IPS-NIHi7 (cell line): Measurements from ENCODE around the gene CATSPERZ.
"Not testable (repeated sequence)": the region's sequence is repeated elsewhere in the genome, so short reads cannot be mapped to it uniquely, and the experiment has no call there.

Experiments used
- DNase-seq: peaks from one replicate; pipeline ENCODE4 v3.0.0; 2012; ENCODE audit warnings: mixed read lengths; ENCODE audit errors: extremely low spot score

CATSPERZ gene

GRCh38 chr11:64321026-64321425 is 20.9 kb downstream of the CATSPERZ start:
- DNase-seq = no peak

- no peak for DNase-seq
These were observed 21.4 kb downstream of the CATSPERZ start for GRCh38 chr11:64321533-64321932.

- no peak for DNase-seq
These were observed 22.7 kb downstream of the CATSPERZ start for GRCh38 chr11:64322925-64323260.

- no peak for DNase-seq
These were observed 23.2 kb downstream of the CATSPERZ start for GRCh38 chr11:64323373-64323772.

- DNase-seq = not testable (repeated sequence)
These were observed 23.8 kb downstream of the CATSPERZ start for GRCh38 chr11:64323984-64324383.

GRCh38 chr11:64324692-64325469 is 24.7 kb downstream of the CATSPERZ start:
- no peak for DNase-seq

- no peak for DNase-seq
These were observed 27.2 kb downstream of the CATSPERZ start for GRCh38 chr11:64327375-64327774.

GRCh38 chr11:64327993-64328392 is 27.8 kb downstream of the CATSPERZ start:
- DNase-seq = no peak

GRCh38 chr11:64330888-64331287 is 30.7 kb downstream of the CATSPERZ start:
- DNase-seq = no peak

GRCh38 chr11:64331569-64332371 is 31.6 kb downstream of the CATSPERZ start:
- DNase-seq = peak; percentile 66

- DNase-seq = no peak
These were observed 33.4 kb downstream of the CATSPERZ start for GRCh38 chr11:64333556-64333955.

- DNase-seq = peak; percentile 73
These were observed 34.9 kb downstream of the CATSPERZ start for GRCh38 chr11:64334764-64335735.

- DNase-seq = no peak
These were observed 37.5 kb downstream of the CATSPERZ start for GRCh38 chr11:64337538-64338249.

- no peak for DNase-seq
These were observed 38.6 kb downstream of the CATSPERZ start for GRCh38 chr11:64338716-64339115.

- no peak for DNase-seq
These were observed 39.1 kb downstream of the CATSPERZ start for GRCh38 chr11:64339286-64339685.

- no peak for DNase-seq
These were observed 39.7 kb downstream of the CATSPERZ start, which contains the start of gene CCDC88B for GRCh38 chr11:64339754-64340408. Gene CCDC88B (plus strand): TSS chr11:64340204. CDS start chr11:64340267, 63 bp downstream.

- DNase-seq = peak; percentile 87
These were observed 40.6 kb downstream of the CATSPERZ start for GRCh38 chr11:64340671-64341335.

- no peak for DNase-seq
These were observed 41.3 kb downstream of the CATSPERZ start for GRCh38 chr11:64341429-64341828.

GRCh38 chr11:64341851-64342791 is 42.0 kb downstream of the CATSPERZ start:
- DNase-seq = peak; percentile 93
